Measurements from ENCODE around the gene MUSK.
"Not testable (repeated sequence)": the region's sequence is repeated elsewhere in the genome, so short reads cannot be mapped to it uniquely, and the experiment has no call there.

Gene MUSK

DNA sequence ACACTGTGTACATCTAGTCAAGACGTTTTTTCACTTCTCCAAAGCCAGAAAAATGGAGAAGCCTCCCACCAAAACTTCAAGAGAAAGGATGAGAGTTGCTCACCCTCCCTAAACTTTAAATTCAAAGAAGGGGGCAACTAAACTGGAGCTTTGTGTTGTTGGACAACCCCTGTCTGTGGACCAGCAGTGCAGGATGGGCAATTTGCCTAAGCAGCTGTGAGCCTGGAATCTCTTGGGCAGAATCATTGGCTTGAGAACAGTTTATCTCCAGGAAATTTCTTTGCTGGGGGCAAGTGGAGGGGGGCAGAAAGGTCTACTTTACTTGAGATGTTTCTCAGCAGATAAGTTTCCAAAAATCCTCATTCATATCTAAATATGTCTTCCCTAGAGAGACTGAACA, 151.8 kb downstream of the MUSK start:
- DNase-seq, result no peak

DNA sequence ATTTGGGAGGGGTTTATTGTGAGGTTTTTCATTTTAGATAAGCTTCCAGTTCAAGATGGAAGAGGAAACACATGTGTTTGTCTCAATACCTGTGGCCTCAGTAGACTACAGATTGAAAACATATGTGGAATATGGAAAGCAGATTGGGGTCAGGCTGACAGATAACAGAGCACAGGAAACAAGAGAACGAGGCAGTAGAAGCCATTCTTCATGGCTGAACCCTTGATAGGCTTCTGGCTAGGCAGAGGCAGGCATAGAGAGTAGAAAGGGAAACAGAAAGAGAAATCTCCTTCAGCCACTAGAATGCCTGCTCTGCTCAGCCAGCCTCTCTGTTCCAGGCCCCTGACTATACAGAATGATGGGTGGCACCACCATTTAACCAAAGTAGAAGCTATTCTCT, 152.5 kb downstream of the MUSK start:
- no peak for DNase-seq

DNA sequence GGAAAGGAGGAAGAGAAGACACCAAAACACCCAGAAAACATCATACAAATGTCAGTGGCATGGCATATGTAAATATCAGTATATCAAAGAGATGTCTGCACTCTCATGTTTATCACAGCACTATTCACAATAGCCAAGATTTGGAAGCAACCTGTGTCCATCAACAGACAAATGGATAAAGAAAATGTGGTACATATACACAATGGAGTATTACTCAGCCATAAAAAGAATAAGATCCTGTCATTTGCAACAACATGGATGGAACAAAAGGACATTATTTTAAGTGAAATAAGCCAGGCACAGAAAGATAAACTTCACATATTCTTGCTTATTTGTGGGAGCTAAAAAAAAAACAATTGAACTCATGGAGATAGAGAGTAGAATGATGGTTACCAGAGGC, 156.5 kb downstream of the MUSK start:
- not testable (repeated sequence) for DNase-seq

DNA sequence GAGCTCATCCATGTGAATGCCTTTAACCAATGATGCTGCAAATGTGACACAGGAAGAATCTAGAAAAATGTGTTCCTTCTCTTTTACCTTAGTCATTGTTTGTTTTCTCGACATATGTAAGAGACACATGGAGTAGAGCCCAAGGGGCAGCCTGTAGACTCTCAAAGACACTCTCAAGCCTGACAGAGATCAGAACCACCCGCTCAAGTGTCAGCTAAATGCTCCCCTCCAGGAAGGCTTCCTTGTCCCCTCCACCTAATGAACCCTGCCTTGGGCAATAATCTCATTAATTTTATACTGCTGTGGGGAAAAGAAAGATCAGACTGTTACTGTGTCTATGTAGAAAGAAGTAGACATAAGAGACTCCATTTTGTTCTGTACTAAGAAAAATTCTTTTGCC, 157.4 kb downstream of the MUSK start:
- no peak for DNase-seq

DNA sequence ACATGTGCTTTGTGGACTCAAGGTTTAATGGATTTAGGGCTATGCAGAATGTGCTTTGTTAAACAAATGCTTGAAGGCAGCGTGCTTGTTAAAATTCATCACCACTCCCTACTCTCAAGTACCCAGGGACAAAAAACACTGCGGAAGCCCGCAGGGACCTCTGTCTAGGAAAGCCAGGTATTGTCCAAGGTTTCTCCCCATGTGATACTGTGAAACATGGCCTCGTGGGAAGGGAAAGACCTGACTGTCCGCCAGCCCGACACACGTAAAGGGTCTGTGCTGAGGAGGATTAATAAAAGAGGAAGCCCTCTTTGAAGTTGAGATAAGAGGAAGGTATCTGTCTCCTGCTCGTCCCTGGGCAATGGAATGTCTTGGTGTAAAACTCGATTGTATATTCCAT, 157.8 kb downstream of the MUSK start:
- not testable (repeated sequence) for DNase-seq

DNA sequence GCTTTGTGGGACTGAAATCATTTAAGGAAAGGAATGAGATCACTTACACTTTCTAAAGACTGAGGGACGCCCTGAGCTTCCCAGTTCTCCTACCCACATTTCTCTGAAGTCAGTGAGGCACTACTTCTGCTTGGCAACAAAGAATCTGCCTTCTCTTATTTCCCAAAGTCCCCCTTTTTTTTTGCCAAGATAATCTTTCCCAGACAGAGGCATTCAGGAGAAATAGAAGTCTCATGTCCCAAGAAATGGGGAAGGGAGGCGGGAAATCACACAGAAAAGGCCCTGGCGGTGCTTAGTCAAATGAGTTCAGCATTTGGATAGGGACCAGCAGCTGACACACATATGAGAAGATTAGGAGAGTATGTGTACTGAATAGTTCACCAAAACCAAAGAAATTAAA, 159.7 kb downstream of the MUSK start:
- no peak for DNase-seq

DNA sequence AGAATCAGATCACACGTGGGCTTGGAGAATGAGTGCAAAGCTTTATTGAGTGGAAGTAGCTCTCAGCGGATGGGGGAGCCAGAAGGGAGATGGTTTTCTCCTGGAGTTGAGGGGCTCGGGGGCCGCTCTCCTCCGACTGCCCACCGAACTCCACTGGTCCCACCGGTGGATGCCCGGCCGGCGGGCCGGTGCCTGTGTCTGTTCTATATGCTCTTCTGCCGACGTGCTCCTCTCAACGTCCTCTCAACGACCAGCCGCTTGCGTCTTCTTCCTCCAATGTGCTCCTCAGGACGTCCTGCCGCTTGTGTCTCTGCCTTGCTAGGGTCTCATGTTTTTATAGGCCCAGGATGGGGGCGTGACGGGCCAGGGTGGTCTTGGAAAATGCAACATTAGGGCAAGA, 161.9 kb downstream of the MUSK start:
- DNase-seq, result no peak

DNA sequence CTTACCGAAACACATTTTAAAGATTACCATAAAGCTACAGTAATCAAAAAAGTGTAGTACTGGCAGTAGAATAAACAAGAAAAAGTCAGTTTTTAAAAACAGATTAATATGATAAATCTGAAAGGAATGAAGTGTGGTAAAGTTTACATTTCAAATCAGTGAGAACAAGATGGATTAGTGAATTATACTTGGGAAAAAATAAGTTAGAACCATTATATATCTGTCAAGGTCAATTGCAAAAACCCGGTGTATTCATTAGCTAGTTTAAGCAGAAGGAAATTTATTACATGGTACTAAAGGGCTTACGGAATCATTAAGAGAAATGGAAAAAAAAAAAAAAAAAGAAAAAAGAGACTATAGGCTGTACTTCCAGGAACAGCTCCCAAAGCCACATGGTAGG, 164.3 kb downstream of the MUSK start:
- no peak for DNase-seq

DNA sequence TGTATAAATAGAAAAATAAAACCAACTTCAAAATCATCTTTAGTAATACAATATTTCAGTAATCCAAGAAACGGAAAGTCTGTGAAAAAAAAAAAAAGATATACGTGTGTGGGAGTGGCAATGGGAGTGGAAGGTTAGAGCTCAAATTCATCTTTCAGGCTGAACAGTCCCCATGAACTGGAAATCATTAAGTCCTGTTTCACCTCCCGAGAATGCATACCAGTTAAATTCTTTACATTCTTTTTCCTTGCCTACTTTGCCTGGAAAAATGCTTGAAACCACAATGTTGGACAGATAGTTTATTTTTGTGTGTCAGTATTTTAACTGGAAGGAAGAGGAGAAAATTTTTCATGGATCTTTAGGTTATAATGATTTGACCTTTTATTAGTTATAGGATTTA, 166.8 kb downstream of the MUSK start:
- peak; percentile 14 for DNase-seq

DNA sequence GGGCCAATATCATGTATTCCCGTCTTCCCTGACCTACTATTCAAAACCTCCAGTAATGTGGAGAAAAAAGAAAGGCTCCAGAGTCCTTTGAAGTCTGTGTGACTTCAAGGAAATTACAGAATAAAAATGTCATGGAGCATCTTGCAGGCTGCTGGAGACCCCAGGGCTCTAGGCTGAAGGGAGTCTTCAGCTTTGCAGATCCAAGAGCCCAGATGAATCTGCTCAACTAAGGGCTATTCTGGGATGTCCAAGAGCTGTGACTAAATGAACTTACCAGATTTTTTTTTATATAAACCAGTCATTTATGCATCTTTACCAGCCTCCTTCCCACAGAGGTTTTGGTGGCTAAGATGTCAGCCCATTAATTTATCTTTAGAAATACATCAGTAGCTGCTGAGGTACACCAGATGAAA, 167.3 kb downstream of the MUSK start:
- no peak for DNase-seq

DNA sequence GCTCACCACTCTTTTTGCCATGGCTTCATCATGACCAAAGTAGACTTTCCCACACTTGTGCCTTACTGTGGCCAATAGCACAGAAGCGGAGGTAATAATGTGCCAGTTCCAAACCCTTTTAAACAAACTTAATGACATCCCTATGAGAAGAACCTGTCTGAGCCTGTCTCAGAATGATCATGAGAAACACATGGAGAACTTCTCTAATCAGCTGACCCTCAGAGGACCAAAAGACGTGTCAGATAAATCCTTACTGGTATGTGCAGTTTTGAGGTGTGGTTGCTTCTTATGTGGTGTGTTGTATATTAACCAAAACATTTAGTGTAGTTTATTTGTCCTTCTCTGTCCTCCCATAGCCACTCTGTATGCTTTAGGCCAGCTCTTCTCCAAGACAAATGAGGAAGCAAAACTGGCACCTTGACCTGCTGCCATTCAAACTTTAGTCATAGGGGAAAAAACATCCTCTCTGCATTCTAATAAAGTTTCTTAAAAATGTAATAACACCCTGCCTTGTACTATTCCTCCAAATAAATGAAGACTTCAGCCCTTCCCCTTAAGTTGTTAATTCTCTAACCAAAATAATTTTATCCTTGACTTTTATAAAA, 168.9 kb downstream of the MUSK start:
- no peak for DNase-seq

DNA sequence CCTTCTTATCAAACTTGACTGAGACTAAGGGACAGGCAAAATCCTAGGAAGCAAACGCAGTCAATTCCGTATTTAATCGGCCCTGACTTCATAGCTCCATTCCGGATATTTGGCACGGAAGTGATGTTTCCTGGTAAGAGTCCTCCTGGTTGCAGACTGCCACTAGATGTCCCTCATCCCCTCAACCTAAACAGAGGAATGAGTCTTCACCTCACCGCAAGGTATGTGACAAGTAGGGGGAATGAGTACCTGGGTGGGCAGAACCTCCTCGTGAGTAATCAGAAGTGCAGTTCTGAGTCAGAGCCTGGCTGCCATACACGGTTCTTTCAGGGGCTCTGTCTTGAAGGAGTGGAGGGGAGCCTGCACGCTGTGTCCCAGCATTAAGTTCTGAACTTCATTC, 173.6 kb downstream of the MUSK start:
- DNase-seq, result no peak

DNA sequence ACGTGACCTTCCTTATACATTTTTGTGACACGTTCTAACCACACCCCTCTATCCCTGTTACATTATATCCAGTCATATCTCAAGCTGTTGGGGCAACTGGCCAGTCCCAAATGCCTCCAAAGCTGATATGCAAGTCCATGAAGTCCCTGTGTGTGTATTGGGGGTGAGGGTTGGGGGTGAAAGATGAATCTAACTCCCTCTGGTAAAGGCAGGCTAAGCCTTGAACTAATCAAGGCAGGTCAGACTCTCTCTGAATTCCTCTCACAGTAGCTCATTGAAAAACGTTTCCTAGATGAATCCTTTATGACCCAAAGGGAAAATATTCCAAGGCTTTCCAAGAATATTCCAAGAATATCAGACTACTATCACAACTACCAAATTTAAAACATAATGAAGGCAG, 174.4 kb downstream of the MUSK start:
- DNase-seq, result no peak

DNA sequence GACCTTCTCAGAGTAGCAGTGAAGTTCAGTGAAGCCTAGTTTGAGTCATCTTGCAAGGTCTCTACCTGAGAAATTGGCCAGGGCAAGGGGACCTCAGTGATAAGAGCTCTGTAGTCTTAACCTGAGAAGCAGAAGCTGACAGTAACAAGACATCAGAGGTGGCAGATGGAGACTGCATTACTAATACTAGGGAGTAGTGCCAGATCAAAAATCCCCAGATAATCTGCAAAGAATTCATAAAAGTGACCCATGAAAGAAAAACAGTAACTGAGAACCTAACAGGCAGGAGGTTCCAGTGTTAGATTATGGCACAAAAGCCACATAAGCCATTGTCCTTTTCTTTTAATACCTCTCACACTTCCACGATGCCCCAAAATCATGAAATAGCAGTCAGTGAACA, 175.5 kb downstream of the MUSK start:
- DNase-seq, result no peak

DNA sequence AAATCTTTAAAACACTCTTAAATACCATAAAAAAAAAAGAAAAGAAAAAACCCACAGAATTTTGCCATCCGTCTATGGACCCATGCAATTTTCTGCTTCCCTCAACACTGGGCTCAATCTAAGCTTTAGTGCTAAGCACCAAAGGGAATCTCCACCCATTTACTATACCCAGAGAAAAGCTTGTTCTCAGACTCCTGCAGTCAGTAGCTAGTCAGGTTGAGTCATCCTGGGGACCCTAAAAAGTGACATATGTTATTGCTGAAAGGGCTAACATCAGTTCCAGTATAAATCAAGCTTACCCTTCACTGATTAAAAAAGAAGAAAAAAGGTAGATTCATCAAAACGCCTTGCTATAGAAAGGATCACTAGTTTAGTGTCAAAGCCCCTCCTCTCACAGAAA, 177.6 kb downstream of the MUSK start:
- DNase-seq, result no peak

DNA sequence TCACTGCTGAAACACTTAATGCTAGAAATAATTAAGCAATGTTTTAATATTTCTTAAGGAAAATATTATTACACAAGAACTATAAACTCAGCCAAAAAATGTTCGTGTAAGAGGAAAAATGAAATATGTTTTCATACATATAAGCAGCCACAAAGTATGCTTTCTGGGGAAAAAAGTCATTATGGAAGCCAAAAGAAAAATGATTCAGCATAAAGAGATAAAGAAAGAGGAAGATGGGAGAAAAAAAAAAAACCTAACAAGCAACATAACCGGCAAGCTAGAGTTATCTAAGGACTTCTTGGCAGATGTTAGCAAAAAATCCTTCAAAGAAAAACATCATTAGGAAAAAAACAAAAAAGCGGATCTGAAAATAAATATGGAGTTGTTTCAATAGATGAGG, 179.1 kb downstream of the MUSK start:
- no peak for DNase-seq

DNA sequence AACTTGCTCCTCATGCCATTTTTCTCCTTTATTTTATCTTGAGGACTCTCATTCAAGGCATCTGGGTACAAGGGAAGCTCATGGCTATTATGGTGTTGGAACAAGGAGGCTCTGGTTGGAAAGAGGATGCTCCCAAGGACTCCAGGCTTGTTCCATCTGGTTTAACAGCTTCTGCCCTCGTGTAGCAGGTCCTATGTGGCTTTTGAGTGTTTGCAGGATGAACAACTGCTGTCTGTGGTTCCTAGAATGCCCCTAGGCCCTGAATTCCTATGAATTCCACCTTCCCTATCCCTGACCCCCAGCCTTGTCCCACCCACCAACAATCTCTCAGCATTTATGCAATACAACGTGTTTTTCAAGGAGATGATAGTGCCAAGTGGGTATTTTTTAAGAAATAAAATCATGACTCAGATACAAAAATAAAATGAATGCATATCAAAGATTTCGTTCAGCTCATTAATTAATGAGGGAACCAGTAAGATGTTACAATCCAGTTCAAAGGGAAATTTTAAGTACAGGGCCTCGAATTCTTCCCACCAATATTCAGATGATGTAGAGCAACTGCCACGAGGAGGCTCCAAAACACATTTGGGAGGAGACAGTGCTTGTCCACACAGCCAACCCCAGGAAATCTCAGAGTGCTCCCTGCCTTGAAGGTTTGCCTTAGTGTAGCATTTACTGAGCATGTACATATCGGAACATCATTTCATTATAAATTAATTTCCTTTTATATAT, 182.0 kb downstream of the MUSK start:
- DNase-seq, result no peak
